ENCODE measurements around the gene SAMD8. TPM values are rescaled to one million over a fixed set of nuclear protein-coding genes. Genes with fewer than 3 reads are reported as not detected.

SAMD8 gene
- total and polyA plus RNA-seq, 4 experiments from 2014 or later = 6.9 to 20.6 (median 14.3) TPM

- H3K4me3 ChIP-seq (ENCODE audit: low read length in 2 of 2) = no peak overlapping the region
- H3K4me3 Mint-ChIP-seq = peak overlapping the region in 2 of 8 donors; percentile 4 to 45
- CTCF ChIA-PET (ENCODE audit: partially characterized antibody) = interaction anchor here (1.5 to 10.5 kb wide), 3 partner anchors 19 to 28 kb away, joined by 3 to 115 read pairs (median 20); partner anchors contain the start of gene COMTD1
These were observed 95.8 kb downstream of the SAMD8 start for GRCh38 chr10:75207079-75207856.

GRCh38 chr10:75207857-75208144 lies 96.3 kb downstream of the SAMD8 start:
- H3K27ac Mint-ChIP-seq = peak overlapping the region in 3 of 7 donors; percentile 68 to 96 (median 74)
- intact Hi-C loops (cut with micrococcal nuclease) = no loop called here

More at GRCh38 chr10:75207079-75207856, 95.8 kb downstream of the SAMD8 start:
- peaks cover 9 to 19% (median 14%) of the 10 kb centered on the region in 4 donors for H3K4me1 Mint-ChIP-seq
- H3K27ac Mint-ChIP-seq = peak overlapping the region in 2 of 7 donors; percentile 24 to 26
- POLR2A ChIA-PET (ENCODE audit: partially characterized antibody) = interaction anchor here (0.6 to 14.2 kb wide), 3 partner anchors 9 to 22 kb away, joined by 3 to 284 read pairs (median 3); partner anchors contain the start of gene COMTD1
- Histone ChIP-seq H3K27ac (ENCODE audit: low read depth, low read length) (no peak overlapping the region), H3K27me3 (ENCODE audit: insufficient read depth, low read length) (no peaks in the 10 kb centered on the region), H3K36me3 (ENCODE audit: insufficient read depth, low read length) (no peaks in the 10 kb centered on the region), H3K4me1 (ENCODE audit: insufficient read depth, low read length) (peaks cover 18% of the 10 kb centered on the region), H3K9me3 (ENCODE audit: control insufficient read depth in 1 of 2, low read length in 2 of 2) (no peaks in the 10 kb centered on the region)
- no peak for DNase-seq
- H3K9me3 Mint-ChIP-seq = peaks cover 0 to 2% (median 0%) of the 10 kb centered on the region in 8 donors
- peaks cover 4 to 11% of the 10 kb centered on the region in 2 donors for H3K36me3 Mint-ChIP-seq
- no peaks in the 10 kb centered on the region for H3K27me3 Mint-ChIP-seq
- intact Hi-C loops (cut with micrococcal nuclease) = no loop called here

GRCh38 chr10:75208181-75208580 lies 96.7 kb downstream of the SAMD8 start:
- Histone ChIP-seq H3K27me3 (ENCODE audit: insufficient read depth, low read length) (no peaks in the 10 kb centered on the region), H3K27ac (ENCODE audit: low read depth, low read length) (no peak overlapping the region), H3K9me3 (ENCODE audit: control insufficient read depth in 1 of 2, low read length in 2 of 2) (no peaks in the 10 kb centered on the region), H3K4me1 (ENCODE audit: insufficient read depth, low read length) (peaks cover 27% of the 10 kb centered on the region), H3K4me3 (ENCODE audit: low read length in 2 of 2) (no peak overlapping the region), H3K36me3 (ENCODE audit: insufficient read depth, low read length) (peaks cover 4% of the 10 kb centered on the region)
- ChIA-PET CTCF (ENCODE audit: partially characterized antibody) (interaction anchor here (1.5 to 10.5 kb wide), 3 partner anchors 20 to 27 kb away, joined by 3 to 115 read pairs (median 20); partner anchors contain the start of gene COMTD1), POLR2A (ENCODE audit: partially characterized antibody) (interaction anchor here (14.2 kb wide), 1 partner anchor 21 kb away, joined by 284 read pairs; the partner anchor contains the start of gene COMTD1)
- no peak for DNase-seq
- H3K4me3 Mint-ChIP-seq = peak overlapping the region in 3 of 8 donors; percentile 8 to 77 (median 36)
- peaks cover 10 to 16% of the 10 kb centered on the region in 2 donors for H3K36me3 Mint-ChIP-seq
- H3K27me3 Mint-ChIP-seq = no peaks in the 10 kb centered on the region
- peak overlapping the region; percentile 54 to 96 (median 64) for H3K27ac Mint-ChIP-seq
- H3K4me1 Mint-ChIP-seq = peaks cover 14 to 27% (median 21%) of the 10 kb centered on the region in 4 donors
- intact Hi-C loops (cut with micrococcal nuclease) = no loop called here
- peaks cover 0 to 2% (median 0%) of the 10 kb centered on the region in 8 donors for H3K9me3 Mint-ChIP-seq

More at GRCh38 chr10:75207857-75208144, 96.3 kb downstream of the SAMD8 start:
- ChIA-PET CTCF (ENCODE audit: partially characterized antibody) (interaction anchor here (1.5 to 10.5 kb wide), 3 partner anchors 20 to 27 kb away, joined by 3 to 115 read pairs (median 20); partner anchors contain the start of gene COMTD1), POLR2A (ENCODE audit: partially characterized antibody) (interaction anchor here (14.2 kb wide), 1 partner anchor 22 kb away, joined by 284 read pairs; the partner anchor contains the start of gene COMTD1)
- Histone ChIP-seq H3K4me1 (ENCODE audit: insufficient read depth, low read length) (peaks cover 23% of the 10 kb centered on the region), H3K27me3 (ENCODE audit: insufficient read depth, low read length) (no peaks in the 10 kb centered on the region), H3K9me3 (ENCODE audit: control insufficient read depth in 1 of 2, low read length in 2 of 2) (no peaks in the 10 kb centered on the region), H3K4me3 (ENCODE audit: low read length in 2 of 2) (no peak overlapping the region), H3K36me3 (ENCODE audit: insufficient read depth, low read length) (no peaks in the 10 kb centered on the region), H3K27ac (ENCODE audit: low read depth, low read length) (no peak overlapping the region)
- no peak overlapping the region for H3K4me3 Mint-ChIP-seq
- H3K36me3 Mint-ChIP-seq = peaks cover 8 to 15% of the 10 kb centered on the region in 2 donors
- H3K4me1 Mint-ChIP-seq = peaks cover 13 to 25% (median 19%) of the 10 kb centered on the region in 4 donors
- H3K27me3 Mint-ChIP-seq = no peaks in the 10 kb centered on the region
- peaks cover 0 to 2% (median 0%) of the 10 kb centered on the region in 8 donors for H3K9me3 Mint-ChIP-seq
- DNase-seq = no peak

GRCh38 chr10:75209086-75209920 lies 97.8 kb downstream of the SAMD8 start:
- POLR2A ChIA-PET (ENCODE audit: partially characterized antibody) = interaction anchor here (0.6 to 14.2 kb wide), 16 partner anchors 9 to 1465 kb away, joined by 3 to 284 read pairs (median 8); partner anchors contain the start of genes ADK, AP3M1, COMTD1 and KAT6B
- peak overlapping the region; percentile 96 to 100 (median 100) for H3K27ac Mint-ChIP-seq
- intact Hi-C loops (cut with micrococcal nuclease) = no loop called here

GRCh38 chr10:75209921-75210281 lies 98.4 kb downstream of the SAMD8 start:
- H3K9me3 ChIP-seq (ENCODE audit: control insufficient read depth in 1 of 2, low read length in 2 of 2) = no peaks in the 10 kb centered on the region
- Mint-ChIP-seq H3K9me3 (peaks cover 0 to 2% (median 0%) of the 10 kb centered on the region in 8 donors), H3K27ac (peak overlapping the region; percentile 96 to 100 (median 100)), H3K4me3 (peak overlapping the region; percentile 98 to 100 (median 100)), H3K36me3 (peaks cover 15 to 27% of the 10 kb centered on the region in 2 donors), H3K4me1 (peaks cover 18 to 35% (median 26%) of the 10 kb centered on the region in 4 donors), H3K27me3 (no peaks in the 10 kb centered on the region)
- H3K4me1 ChIP-seq (ENCODE audit: insufficient read depth, low read length) = peaks cover 31% of the 10 kb centered on the region
- DNase-seq = peak; percentile 81 to 86 (median 84)
- H3K27me3 ChIP-seq (ENCODE audit: insufficient read depth, low read length) = no peaks in the 10 kb centered on the region
- POLR2A ChIA-PET (ENCODE audit: partially characterized antibody) = interaction anchor here (0.6 to 14.2 kb wide), 17 partner anchors 9 to 1437 kb away, joined by 3 to 284 read pairs (median 7); partner anchors contain the start of genes ADK, AP3M1, COMTD1 and KAT6B
- CTCF ChIA-PET (ENCODE audit: partially characterized antibody) = interaction anchor here (1.0 to 10.5 kb wide), 7 partner anchors 16 to 99 kb away, joined by 3 to 134 read pairs (median 5); partner anchors contain the start of genes COMTD1 and SAMD8
- H3K4me3 ChIP-seq (ENCODE audit: low read length in 2 of 2) = peak overlapping the region; percentile 96 to 100
- peak overlapping the region; percentile 97 for H3K27ac ChIP-seq (ENCODE audit: low read depth, low read length)
- intact Hi-C loops (cut with micrococcal nuclease) = loop anchor here (1.0 kb wide), 6 partner anchors 20 to 1059 kb away; partner anchors contain the start of genes ADK, KAT6B and SAMD8
- peaks cover 17% of the 10 kb centered on the region for H3K36me3 ChIP-seq (ENCODE audit: insufficient read depth, low read length)

More at GRCh38 chr10:75209086-75209920, 97.8 kb downstream of the SAMD8 start:
- Histone ChIP-seq H3K27me3 (ENCODE audit: insufficient read depth, low read length) (no peaks in the 10 kb centered on the region), H3K9me3 (ENCODE audit: control insufficient read depth in 1 of 2, low read length in 2 of 2) (no peaks in the 10 kb centered on the region), H3K27ac (ENCODE audit: low read depth, low read length) (peak overlapping the region; percentile 97), H3K4me3 (ENCODE audit: low read length in 2 of 2) (peak overlapping the region; percentile 96 to 100), H3K36me3 (ENCODE audit: insufficient read depth, low read length) (peaks cover 11% of the 10 kb centered on the region), H3K4me1 (ENCODE audit: insufficient read depth, low read length) (peaks cover 30% of the 10 kb centered on the region)
- Mint-ChIP-seq H3K36me3 (peaks cover 15 to 22% of the 10 kb centered on the region in 2 donors), H3K27me3 (no peaks in the 10 kb centered on the region), H3K4me1 (peaks cover 18 to 32% (median 25%) of the 10 kb centered on the region in 4 donors), H3K9me3 (peaks cover 0 to 2% (median 0%) of the 10 kb centered on the region in 8 donors), H3K4me3 (peak overlapping the region; percentile 98 to 100 (median 100))
- CTCF ChIA-PET (ENCODE audit: partially characterized antibody) = interaction anchor here (1.1 to 10.5 kb wide), 5 partner anchors 21 to 98 kb away, joined by 3 to 134 read pairs (median 6); partner anchors contain the start of genes COMTD1 and SAMD8
- no peak for DNase-seq

DNA sequence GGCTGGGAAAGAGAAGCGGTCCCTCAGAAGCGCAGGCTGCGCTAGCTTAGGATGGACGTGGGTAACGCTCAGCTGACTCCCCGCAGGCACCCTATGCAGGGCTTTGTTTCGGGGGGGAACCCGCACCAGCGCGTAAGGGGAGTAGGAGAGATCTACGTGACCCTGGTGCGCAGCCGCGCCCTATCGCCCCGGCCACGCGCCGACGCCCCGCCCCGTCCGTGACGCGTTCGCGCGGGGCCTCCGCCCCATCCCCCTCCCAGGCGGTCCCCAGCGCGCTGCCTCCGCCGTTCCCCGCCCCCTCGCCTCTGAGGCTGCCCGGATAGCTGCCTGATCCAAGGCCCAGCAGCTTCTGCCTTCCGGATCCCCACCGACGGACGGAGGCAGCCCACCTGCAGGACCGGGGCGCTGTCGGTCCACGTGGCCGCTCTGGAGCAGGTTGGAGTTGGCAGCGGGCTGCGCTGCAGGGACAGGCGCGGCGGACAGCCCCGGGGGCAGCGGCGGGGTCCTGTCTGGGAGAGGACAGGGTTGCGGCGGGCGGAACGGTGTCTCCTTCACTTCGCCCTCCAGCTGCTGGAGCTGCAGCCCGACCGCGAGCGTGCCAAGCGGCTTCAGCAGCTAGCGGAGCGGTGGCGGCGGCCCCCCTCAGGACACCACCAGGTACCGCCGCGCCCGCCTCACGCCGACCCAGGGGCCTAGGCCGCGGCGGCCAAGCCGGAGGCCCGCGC lies 99.0 kb downstream of the SAMD8 start, which contains the start of gene VDAC2:
Gene VDAC2, plus strand, starts transcription at position 515 of the 725 bp plus-strand sequence. CDS start 363 bp downstream, outside the sequence.
- Histone ChIP-seq H3K9me3 (ENCODE audit: control insufficient read depth in 1 of 2, low read length in 2 of 2) (no peaks in the 10 kb centered on the region), H3K36me3 (ENCODE audit: insufficient read depth, low read length) (peaks cover 17% of the 10 kb centered on the region), H3K4me3 (ENCODE audit: low read length in 2 of 2) (peak within 1 kb of the TSS; percentile 96 to 100), H3K27ac (ENCODE audit: low read depth, low read length) (peak within 1 kb of the TSS; percentile 97), H3K27me3 (ENCODE audit: insufficient read depth, low read length) (no peaks in the 10 kb centered on the region), H3K4me1 (ENCODE audit: insufficient read depth, low read length) (peaks cover 31% of the 10 kb centered on the region)
- Mint-ChIP-seq H3K4me1 (peaks cover 18 to 35% (median 26%) of the 10 kb centered on the region in 4 donors), H3K27ac (peak within 1 kb of the TSS; percentile 96 to 100 (median 100)), H3K27me3 (no peaks in the 10 kb centered on the region), H3K4me3 (peak within 1 kb of the TSS; percentile 98 to 100 (median 100)), H3K9me3 (peaks cover 0 to 2% (median 0%) of the 10 kb centered on the region in 8 donors), H3K36me3 (peaks cover 15 to 29% of the 10 kb centered on the region in 2 donors)
- intact Hi-C loops (cut with micrococcal nuclease) = loop anchor here (1.0 kb wide), 6 partner anchors 20 to 1059 kb away; partner anchors contain the start of genes ADK, KAT6B and SAMD8
- ChIA-PET CTCF (ENCODE audit: partially characterized antibody) (interaction anchor here (1.0 to 10.5 kb wide), 10 partner anchors 12 to 99 kb away, joined by 3 to 134 read pairs (median 6); partner anchors contain the start of genes COMTD1 and SAMD8), POLR2A (ENCODE audit: partially characterized antibody) (interaction anchor here (0.6 to 14.2 kb wide), 20 partner anchors 9 to 1467 kb away, joined by 3 to 284 read pairs (median 4); partner anchors contain the start of genes ADK, AP3M1, COMTD1 and KAT6B)
- DNase-seq = peak; percentile 94 to 100 (median 98)

All from CD4-positive, alpha-beta memory T cell (primary cell).